ENCODE measurements around the gene CD8B2. TPM values are rescaled to one million over a fixed set of nuclear protein-coding genes. Genes with fewer than 3 reads are reported as not detected.
A peak's percentile ranks its signal among the peaks of the same experiment; 100 is the strongest.

CD8B2 gene
- total and polyA plus RNA-seq, 9 of the 15 experiments (the other 6 are each of a cell fraction or from before 2014, with no cell fraction given), result 0.03 TPM; not detected in 8

GRCh38 chr2:106519767-106520166 is 32.6 kb downstream of the CD8B2 start:
- no peak overlapping the region for H3K27ac ChIP-seq (ENCODE audit: extremely low read depth, low read depth, low read length)
- no peaks in the 10 kb centered on the region for H3K36me3 ChIP-seq (ENCODE audit: control insufficient read depth, insufficient read depth, low read length)
- H3K4me3 ChIP-seq, result no peak overlapping the region
- H3K79me2 ChIP-seq (ENCODE audit: control insufficient read depth, insufficient read depth, low read length), result no peaks in the 10 kb centered on the region
- intact Hi-C loops (cut with micrococcal nuclease) (no loop called here), in situ Hi-C loops (cut with MboI) (no loop called here)
- ATAC-seq (peak; percentile 34; the same call in 2 of the 3 replicates), DNase-seq (ENCODE audit: extremely low read depth in 1 of 4, low spot score in 3 of 4) (peak in 2 of 4 experiments; percentile 32 to 35), FAIRE-seq (no peak)
- WGBS (ENCODE audit: insufficient coverage, low coverage, missing lambda C conversion rate), result 0% methylated on average over 5 of the region's 5 CpGs
- no peak overlapping the region for H3K4me2 ChIP-seq (ENCODE audit: insufficient read depth, low read length)
- H2AFZ ChIP-seq (ENCODE audit: low read depth, low read length), result 0 out of 2 replicates have a peak overlapping the region, but pooled peaks have one; percentile 24
- ChIA-PET POLR2A (no interaction called here), CTCF (ENCODE audit: low intra/inter-chr PET ratio) (no interaction called here)
- no peaks in the 10 kb centered on the region for H4K20me1 ChIP-seq (replicated peaks; ENCODE audit: control insufficient read depth, insufficient read depth, low read length)
- H3K4me1 ChIP-seq (replicated peaks in 1 of 2; ENCODE audit: control insufficient read depth in 2 of 2, insufficient read depth in 2 of 2, low read length in 2 of 2), result no peaks in the 10 kb centered on the region; a peak in 1 of 5 replicates
- no peaks in the 10 kb centered on the region for H3K9me3 ChIP-seq (replicated peaks; ENCODE audit: control insufficient read depth, insufficient read depth, low read depth, low read length)
- H3K27me3 ChIP-seq (ENCODE audit: control insufficient read depth in 2 of 2, insufficient read depth in 2 of 2, low read length in 2 of 2), result no peaks in the 10 kb centered on the region
- no TSS peak for BruUV-seq (replicated peaks)
- TF ChIP-seq ZNF695 (CRISPR knock-in tag; IDR thresholded peaks at IDR 0.05) (no peak), ARID1B (IDR thresholded peaks at IDR 0.05) (peak; percentile 39), CBFA2T3 (IDR thresholded peaks at IDR 0.05) (peak; percentile 35; the same call in 1 of the 2 replicates), ESRRB (CRISPR knock-in tag; IDR thresholded peaks at IDR 0.05; ENCODE audit: borderline replicate concordance) (no peak), TEAD4 (IDR thresholded peaks at IDR 0.05; ENCODE audit: low read length) (peak; percentile 55; the same call in 1 of the 2 replicates), TEAD4 (CRISPR knock-in tag; IDR thresholded peaks at IDR 0.05; ENCODE audit: borderline replicate concordance) (no peak), ZSCAN32 (CRISPR knock-in tag; IDR thresholded peaks at IDR 0.05) (no peak), STAT5A (IDR thresholded peaks at IDR 0.05; ENCODE audit: borderline replicate concordance, low read length) (0 out of 2 replicates have a peak, but pooled peaks have one; percentile 13), ZNF785 (CRISPR knock-in tag; IDR thresholded peaks at IDR 0.05) (no peak), CBX8 (IDR thresholded peaks at IDR 0.05; ENCODE audit: borderline replicate concordance, extremely low read depth, low read depth, low read length, poor library complexity, severe bottlenecking) (no peak), MEF2D (tag; conservative IDR thresholded peaks at IDR 0.05; ENCODE audit: low read depth) (no peak), DPF2 (IDR thresholded peaks at IDR 0.05) (0 out of 2 replicates have a peak, but pooled peaks have one; percentile 26), SUPT5H (IDR thresholded peaks at IDR 0.05) (no peak), TCF3 (CRISPR knock-in tag; IDR thresholded peaks at IDR 0.05) (peak; percentile 53), ZNF449 (CRISPR knock-in tag; IDR thresholded peaks at IDR 0.05) (no peak), ATF2 (CRISPR knock-in tag; IDR thresholded peaks at IDR 0.05) (no peak), MEIS2 (IDR thresholded peaks at IDR 0.05; ENCODE audit: partially characterized antibody) (peak; percentile 82), EP300 (IDR thresholded peaks at IDR 0.05; ENCODE audit: low read length) (peak; percentile 9; the same call in 1 of the 2 replicates), KDM1A (IDR thresholded peaks at IDR 0.05) (no peak), RCOR1 (IDR thresholded peaks at IDR 0.05; ENCODE audit: borderline replicate concordance in 1 of 2, low read depth in 2 of 2, low read length in 2 of 2) (peak in 1 of 2 experiments; percentile 36; a peak in 2 of 4 replicates), ZNF175 (CRISPR knock-in tag; IDR thresholded peaks at IDR 0.05; ENCODE audit: low read depth) (no peak), CHD1 (IDR thresholded peaks at IDR 0.05; ENCODE audit: low read length) (no peak), ARID2 (IDR thresholded peaks at IDR 0.05) (no peak)
- H3K9ac ChIP-seq (ENCODE audit: insufficient read depth in 1 of 2, low read depth in 2 of 2, low read length in 2 of 2), result no peak overlapping the region
- no peaks in the 10 kb centered on the region for H3K9me1 ChIP-seq (ENCODE audit: control insufficient read depth, insufficient read depth, low read length)

Measured in K562 (cell line).